Measurements from ENCODE around the gene ZNF485.

DNA sequence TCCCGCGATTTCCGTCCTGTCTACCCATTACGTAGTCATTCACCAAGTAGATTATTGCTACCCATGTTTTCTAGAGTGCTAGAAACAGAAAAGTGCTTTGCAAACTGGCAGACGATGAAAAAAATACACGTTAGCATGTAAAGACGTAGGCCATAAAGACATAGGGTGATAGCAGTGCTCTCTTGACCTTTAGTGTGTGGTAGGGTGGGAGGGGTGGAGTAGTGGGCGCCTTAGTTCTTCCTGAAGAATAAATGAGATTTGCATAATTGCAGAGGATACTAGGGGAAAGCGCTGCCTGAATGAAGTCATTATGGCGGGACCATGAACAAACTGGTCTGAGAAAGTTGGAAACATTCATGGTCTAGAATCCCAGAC, 948 bp downstream of the ZNF485 start:
- TF ChIP-seq, protein P1, sequence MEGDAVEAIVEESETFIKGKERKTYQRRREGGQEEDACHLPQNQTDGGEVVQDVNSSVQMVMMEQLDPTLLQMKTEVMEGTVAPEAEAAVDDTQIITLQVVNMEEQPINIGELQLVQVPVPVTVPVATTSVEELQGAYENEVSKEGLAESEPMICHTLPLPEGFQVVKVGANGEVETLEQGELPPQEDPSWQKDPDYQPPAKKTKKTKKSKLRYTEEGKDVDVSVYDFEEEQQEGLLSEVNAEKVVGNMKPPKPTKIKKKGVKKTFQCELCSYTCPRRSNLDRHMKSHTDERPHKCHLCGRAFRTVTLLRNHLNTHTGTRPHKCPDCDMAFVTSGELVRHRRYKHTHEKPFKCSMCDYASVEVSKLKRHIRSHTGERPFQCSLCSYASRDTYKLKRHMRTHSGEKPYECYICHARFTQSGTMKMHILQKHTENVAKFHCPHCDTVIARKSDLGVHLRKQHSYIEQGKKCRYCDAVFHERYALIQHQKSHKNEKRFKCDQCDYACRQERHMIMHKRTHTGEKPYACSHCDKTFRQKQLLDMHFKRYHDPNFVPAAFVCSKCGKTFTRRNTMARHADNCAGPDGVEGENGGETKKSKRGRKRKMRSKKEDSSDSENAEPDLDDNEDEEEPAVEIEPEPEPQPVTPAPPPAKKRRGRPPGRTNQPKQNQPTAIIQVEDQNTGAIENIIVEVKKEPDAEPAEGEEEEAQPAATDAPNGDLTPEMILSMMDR (IDR thresholded peaks at IDR 0.05): no peak
- TF ChIP-seq ZFX (IDR thresholded peaks at IDR 0.05; ENCODE audit: borderline replicate concordance): no peak

Measured in 22Rv1 (cell line).